Smooth muscle cell (in vitro differentiated cells): ENCODE results near the gene CYP26C1. TPM values are rescaled to one million over a fixed set of nuclear protein-coding genes. Genes with fewer than 3 reads are reported as not detected.

ENCODE experiments used
- DNase-seq: peaks from one replicate; lab custom pipeline; 2025; ENCODE audit not compliant: unreplicated experiment; lab: John Stamatoyannopoulos, UW
- H2AFZ ChIP-seq: fragments of 200-600 bp; sonication (generic); 2 replicates; pipeline ENCODE4 v1.6.0; 2016; ENCODE audit warnings: antibody characterized with exemption, low read depth, mild to moderate bottlenecking
- H3F3A ChIP-seq: fragments of 200-600 bp; sonication (generic); 2 replicates; pipeline ENCODE4 v1.6.0; 2017; ENCODE audit warnings: antibody characterized with exemption, low read depth
- H3K27ac ChIP-seq: fragments of 200-600 bp; sonication (generic); 2 replicates; pipeline ENCODE4 v1.5.1; 2016; ENCODE audit warnings: low read depth, mild to moderate bottlenecking
- H3K27me3 ChIP-seq: fragments of 200-600 bp; sonication (generic); 2 replicates; pipeline ENCODE4 v1.6.1; 2016; ENCODE audit warnings: low read depth, mild to moderate bottlenecking
- H3K36me3 ChIP-seq: fragments of 200-600 bp; sonication (generic); 2 replicates; pipeline ENCODE4 v1.5.1; 2016; ENCODE audit warnings: low read depth
- H3K4me1 ChIP-seq: fragments of 200-600 bp; sonication (generic); 2 replicates; pipeline ENCODE4 v1.5.1; 2016; ENCODE audit warnings: low read depth
- H3K4me2 ChIP-seq: fragments of 200-600 bp; sonication (generic); 2 replicates; pipeline ENCODE4 v1.6.0; 2016; ENCODE audit warnings: mild to moderate bottlenecking
- H3K4me3 ChIP-seq: fragments of 200-600 bp; sonication (generic); 2 replicates; pipeline ENCODE4 v1.5.1; 2016; ENCODE audit warnings: mild to moderate bottlenecking
- H3K79me2 ChIP-seq: fragments of 200-600 bp; sonication (generic); 2 replicates; pipeline ENCODE4 v1.6.0; 2016; ENCODE audit warnings: low read depth, mild to moderate bottlenecking
- H3K9ac ChIP-seq: fragments of 200-600 bp; sonication (generic); 2 replicates; pipeline ENCODE4 v1.6.0; 2016; ENCODE audit warnings: low read depth
- H3K9me3 ChIP-seq: fragments of 200-600 bp; sonication (generic); replicated peaks from 2 replicates; pipeline ENCODE4 v1.5.1; 2016; ENCODE audit warnings: low read depth
- H4K20me1 ChIP-seq: fragments of 200-600 bp; sonication (generic); 2 replicates; pipeline ENCODE4 v1.6.0; 2016; ENCODE audit warnings: low read depth
- CTCF ChIP-seq: fragments of 200-600 bp; sonication (generic); IDR thresholded peaks from 2 replicates; pipeline ENCODE4 v1.5.1; 2017; ENCODE audit warnings: borderline replicate concordance, mild to moderate bottlenecking, antibody characterized with exemption; ENCODE audit not compliant: insufficient read depth, poor library complexity, severe bottlenecking
- WGBS: methylation state at CpG from one replicate; pipeline ENCODE4 v1.1.7; 2016; ENCODE audit warnings: low lambda C conversion rate; 5-methylcytosine and 5-hydroxymethylcytosine counted together
- polyA plus RNA-seq: library from polyadenylated mRNA; unstranded; fragments of >200 nt; fragmentation: Nextera tagmentation; extraction: Ambion mirVana; gene quantifications from 2 replicates; pipeline ENCODE4 v1.2.1, GENCODE V29; 2016
- total RNA-seq: library from RNA; depleted of rRNA; stranded (reverse); fragments of >200 nt; gene quantifications from 2 replicates; pipeline ENCODE4 v1.2.3, GENCODE V29; 2014

Gene CYP26C1
- total and polyA plus RNA-seq, 2 experiments from 2014 or later: 0.13 TPM; not detected in 1

DNA sequence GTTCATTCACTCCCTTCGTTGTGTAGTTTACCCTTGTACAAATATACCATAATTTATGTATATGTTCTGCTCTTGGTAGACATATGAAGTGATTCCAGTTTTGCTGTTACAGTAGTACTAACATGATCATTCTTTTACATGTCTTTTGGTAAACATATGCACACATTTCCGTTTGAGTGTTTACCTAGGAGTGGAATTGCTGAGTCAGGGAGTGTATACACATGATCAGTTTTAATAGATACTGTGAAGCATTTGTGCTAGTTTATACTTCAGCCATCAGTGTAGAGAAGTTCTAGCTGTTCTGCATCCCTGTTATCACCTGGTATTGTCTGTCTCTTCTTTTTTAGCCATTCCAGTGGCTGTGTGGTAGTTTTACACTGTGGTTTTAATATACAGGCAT, 34.5 kb upstream of the CYP26C1 start:
- Histone ChIP-seq H3K4me2 (no peak overlapping the region), H3K4me3 (no peak overlapping the region), H3K9ac (no peak overlapping the region), H2AFZ (no peak overlapping the region), H3K9me3 (peaks cover 3% of the 10 kb centered on the region), H3F3A (no peaks in the 10 kb centered on the region), H3K27ac (no peak overlapping the region), H4K20me1 (no peaks in the 10 kb centered on the region), H3K4me1 (peaks cover 5% of the 10 kb centered on the region), H3K79me2 (no peaks in the 10 kb centered on the region), H3K27me3 (no peaks in the 10 kb centered on the region), H3K36me3 (no peaks in the 10 kb centered on the region)
- no peak for TF ChIP-seq CTCF
- DNase-seq: no peak
- WGBS: 80% methylated on average over 2 of the region's 2 CpGs

DNA sequence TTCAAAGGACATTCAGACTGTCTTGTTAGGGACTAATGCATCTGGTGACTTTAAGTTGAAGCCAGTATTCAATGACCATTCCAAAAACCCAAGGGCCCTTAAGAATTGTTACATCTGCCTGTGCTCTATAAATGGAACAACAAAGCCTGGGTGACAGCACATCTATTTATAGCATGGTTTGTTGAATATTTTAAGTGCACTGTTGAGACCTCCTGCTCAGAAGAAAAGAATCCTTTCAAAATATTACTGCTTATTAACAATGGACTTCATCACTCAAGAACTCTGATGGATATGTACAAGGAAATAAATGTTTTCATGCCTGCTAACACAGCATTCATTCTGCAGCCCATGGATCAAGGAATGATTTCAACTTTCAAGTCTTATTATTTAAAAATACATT, 33.1 kb upstream of the CYP26C1 start:
- no peaks in the 10 kb centered on the region for H3K36me3 ChIP-seq
- H3K9ac ChIP-seq: no peak overlapping the region
- no peaks in the 10 kb centered on the region for H3K79me2 ChIP-seq
- no peak overlapping the region for H2AFZ ChIP-seq
- H3K9me3 ChIP-seq: peaks cover 3% of the 10 kb centered on the region
- DNase-seq: no peak
- H3K27me3 ChIP-seq: no peaks in the 10 kb centered on the region
- H3K4me1 ChIP-seq: peaks cover 5% of the 10 kb centered on the region
- H3K4me2 ChIP-seq: no peak overlapping the region
- H4K20me1 ChIP-seq: no peaks in the 10 kb centered on the region
- no peak overlapping the region for H3K4me3 ChIP-seq
- no peak overlapping the region for H3K27ac ChIP-seq
- H3F3A ChIP-seq: no peaks in the 10 kb centered on the region
- TF ChIP-seq CTCF: no peak

DNA sequence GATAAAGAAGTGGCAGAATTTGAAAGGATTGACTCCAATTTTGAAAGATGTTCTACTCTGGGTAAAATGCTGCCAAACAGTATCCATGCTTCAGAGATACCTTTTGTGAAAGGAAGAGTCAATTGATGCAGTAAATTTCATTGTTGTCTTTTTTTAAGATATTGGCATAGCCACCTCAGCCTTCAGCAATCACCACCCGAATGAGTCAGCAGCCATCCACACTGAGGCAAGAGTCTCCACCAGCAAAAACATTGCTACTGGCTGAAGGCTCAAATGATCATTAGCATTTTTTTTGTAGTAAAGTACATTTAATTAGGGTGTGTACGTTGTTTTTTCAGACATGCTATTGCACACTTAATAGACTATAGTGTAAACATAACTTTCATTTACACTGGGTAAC, 31.7 kb upstream of the CYP26C1 start:
- no peak overlapping the region for H3K4me3 ChIP-seq
- H4K20me1 ChIP-seq: no peaks in the 10 kb centered on the region
- 62% methylated on average over 2 of the region's 2 CpGs for WGBS
- peaks cover 10% of the 10 kb centered on the region for H3K4me1 ChIP-seq
- no peak for TF ChIP-seq CTCF
- no peak overlapping the region for H3K9ac ChIP-seq
- no peaks in the 10 kb centered on the region for H3K27me3 ChIP-seq
- DNase-seq: no peak
- no peak overlapping the region for H2AFZ ChIP-seq
- no peaks in the 10 kb centered on the region for H3K36me3 ChIP-seq
- H3K27ac ChIP-seq: no peak overlapping the region
- H3K4me2 ChIP-seq: no peak overlapping the region
- H3F3A ChIP-seq: no peaks in the 10 kb centered on the region
- H3K9me3 ChIP-seq: peaks cover 3% of the 10 kb centered on the region
- no peaks in the 10 kb centered on the region for H3K79me2 ChIP-seq

GRCh38 chr10:93030409-93030808, 30.2 kb upstream of the CYP26C1 start:
- no peaks in the 10 kb centered on the region for H3K36me3 ChIP-seq

More at GRCh38 chr10:93030409-93030808, 30.2 kb upstream of the CYP26C1 start:
- H3K4me3 ChIP-seq: no peak overlapping the region
- no peaks in the 10 kb centered on the region for H3K79me2 ChIP-seq
- H3K27ac ChIP-seq: peak overlapping the region; percentile 51
- no peaks in the 10 kb centered on the region for H3F3A ChIP-seq
- H3K9me3 ChIP-seq: peaks cover 3% of the 10 kb centered on the region
- H2AFZ ChIP-seq: no peak overlapping the region
- TF ChIP-seq CTCF: no peak
- H3K4me1 ChIP-seq: peaks cover 10% of the 10 kb centered on the region
- no peak overlapping the region for H3K9ac ChIP-seq
- peak overlapping the region; percentile 63 for H3K4me2 ChIP-seq
- DNase-seq: no peak
- H4K20me1 ChIP-seq: no peaks in the 10 kb centered on the region
- H3K27me3 ChIP-seq: no peaks in the 10 kb centered on the region
